GM12892 (cell line): ENCODE data around the gene MIOX.

ENCODE experiments used
- POLR2AphosphoS5 ChIP-seq: IDR thresholded peaks from 2 replicates; pipeline ENCODE4 v1.6.1; 2011; ENCODE audit warnings: low read depth, low read length, control low read depth
- TAF1 ChIP-seq: IDR thresholded peaks from 2 replicates; pipeline ENCODE4 v1.6.1; 2011; ENCODE audit warnings: low read depth, mild to moderate bottlenecking, control low read depth, low read length, borderline replicate concordance

DNA sequence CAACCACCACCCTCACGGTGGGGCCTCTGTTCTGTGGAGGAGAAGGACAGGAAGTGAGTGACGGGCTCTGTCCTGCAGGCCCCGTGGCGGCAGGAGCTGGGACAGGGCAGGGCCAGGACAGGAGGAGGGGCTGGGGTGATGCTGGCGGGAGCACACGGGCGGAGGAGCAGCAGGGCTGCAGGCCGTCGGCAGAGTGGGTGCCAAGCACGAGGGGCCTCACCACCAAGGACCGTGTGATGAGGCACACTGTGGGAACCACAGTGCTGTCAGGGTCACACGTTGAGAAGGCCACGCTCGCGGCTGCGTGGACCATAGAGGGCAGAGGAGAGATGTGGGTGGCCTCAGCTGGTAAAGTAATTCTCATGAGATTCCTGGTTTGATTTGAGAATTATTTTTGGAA, 30.2 kb downstream of the MIOX start:
- TF ChIP-seq POLR2AphosphoS5 (no peak), TAF1 (no peak)
